Measurements from ENCODE around the gene C6orf89.

C6orf89 gene

DNA sequence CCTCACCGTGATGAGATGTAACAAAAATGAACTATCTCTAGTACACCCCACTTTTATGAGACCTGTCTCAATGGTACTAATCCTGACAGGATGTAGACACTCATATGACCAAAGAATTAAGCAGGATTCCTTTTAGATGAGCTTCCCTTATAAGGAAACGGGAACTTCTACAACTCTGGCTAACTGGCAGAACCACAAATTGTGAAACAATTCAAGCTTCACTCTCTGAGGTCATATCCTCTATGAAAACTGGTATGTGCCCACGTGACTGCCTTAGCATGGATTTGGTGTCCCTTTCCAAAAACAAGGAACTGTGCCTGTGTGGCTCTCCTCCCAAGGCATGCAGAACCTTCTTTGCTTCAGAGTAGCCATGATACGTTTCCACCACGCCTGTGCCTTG lies 32.4 kb upstream of the C6orf89 start:
- no peak for ATAC-seq

- ATAC-seq = no peak
Measured at GRCh38 chr6:36855750-36856149, 30.0 kb upstream of the C6orf89 start.

- no peak for ATAC-seq
Measured at GRCh38 chr6:36856277-36856676, 29.5 kb upstream of the C6orf89 start.

- no peak for ATAC-seq
Measured at GRCh38 chr6:36857325-36857724, 28.4 kb upstream of the C6orf89 start.

GRCh38 chr6:36858407-36858981 lies 27.3 kb upstream of the C6orf89 start:
- no peak for ATAC-seq

DNA sequence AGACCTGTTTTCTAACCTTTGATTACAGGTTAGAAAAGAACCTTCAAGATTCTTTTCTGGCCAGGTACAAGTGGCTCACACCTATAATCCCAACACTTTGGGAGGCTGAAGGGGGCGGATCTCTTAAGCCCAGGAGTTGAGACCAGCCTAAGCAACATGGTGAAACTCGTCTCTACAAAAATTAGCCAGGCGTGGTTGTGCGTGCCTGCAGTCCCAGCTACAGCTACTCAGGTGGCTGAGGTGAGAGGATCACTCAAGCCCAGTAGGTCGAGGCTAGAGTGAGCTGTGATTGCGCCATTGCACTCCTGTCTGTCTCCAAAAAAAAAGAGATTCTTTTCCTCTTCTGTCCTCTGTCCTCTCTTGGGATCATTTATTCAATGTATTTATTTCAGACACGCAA lies 25.6 kb upstream of the C6orf89 start:
- ATAC-seq = no peak

GRCh38 chr6:36862164-36862847 lies 23.4 kb upstream of the C6orf89 start:
- ATAC-seq = no peak

DNA sequence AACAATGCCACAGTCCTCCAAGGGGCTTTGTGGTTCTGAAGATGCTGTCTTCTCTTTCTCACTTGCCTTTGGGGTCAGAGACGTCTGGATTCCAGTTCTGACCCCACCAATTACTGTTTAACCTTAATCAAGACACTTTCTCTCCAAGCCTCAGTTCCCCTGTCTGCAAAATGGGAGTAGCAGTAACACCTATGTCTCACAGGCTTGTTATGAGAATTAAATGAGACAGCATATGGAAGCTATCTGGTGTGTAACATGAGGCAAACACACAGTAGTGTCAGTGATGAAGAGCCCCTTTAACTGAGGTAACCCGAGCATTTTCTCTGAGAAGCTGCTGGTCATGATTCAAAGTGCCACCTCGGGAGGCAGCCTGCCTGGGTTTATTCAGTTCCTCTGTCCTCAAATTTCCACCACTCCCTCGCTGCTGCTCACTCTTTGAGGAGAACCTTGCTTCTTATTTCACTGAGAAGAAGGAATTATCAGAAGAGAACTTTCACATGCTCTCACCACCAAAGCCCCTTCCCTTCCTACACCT lies 22.8 kb upstream of the C6orf89 start:
- ATAC-seq = no peak

DNA sequence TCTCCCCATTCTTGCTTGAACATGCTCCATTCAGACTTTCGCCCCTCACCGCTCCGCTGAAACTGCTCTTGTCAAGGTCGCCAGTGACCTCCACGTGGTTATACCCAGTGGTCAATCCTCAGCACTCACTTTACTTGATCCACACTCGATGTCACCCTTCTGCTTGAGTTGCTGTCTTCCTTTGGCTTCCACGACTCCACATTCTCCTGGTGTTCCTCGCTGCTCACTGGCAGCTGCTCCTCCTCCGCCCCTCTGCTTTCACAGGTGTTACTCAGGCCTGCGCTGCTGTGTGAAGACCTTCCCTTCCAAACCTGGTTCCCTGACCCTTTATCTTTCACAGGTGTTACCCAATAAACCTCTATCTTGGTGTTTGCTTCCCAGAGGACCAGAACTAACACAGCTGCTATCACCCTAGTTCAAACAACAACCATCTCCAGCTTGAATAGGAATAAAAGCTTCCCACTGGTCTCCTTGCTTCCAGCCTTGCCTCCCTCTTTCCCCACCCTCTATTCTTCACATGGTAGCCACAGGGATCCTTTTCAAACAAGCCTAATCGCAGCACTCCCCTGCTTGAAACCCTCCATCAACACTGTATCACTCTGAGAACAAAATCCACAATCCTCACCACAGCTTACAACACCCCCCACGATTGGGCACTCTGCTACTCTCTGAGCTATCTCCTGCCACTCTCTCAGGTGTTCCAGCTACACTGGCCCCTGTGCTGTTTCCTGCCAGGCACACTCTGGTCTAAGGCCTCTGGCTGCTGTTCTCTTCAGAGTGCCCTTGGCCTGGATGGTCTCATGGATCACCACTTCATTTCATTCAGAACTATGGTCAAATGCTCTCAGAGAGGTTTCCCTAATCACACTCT lies 21.8 kb upstream of the C6orf89 start:
- ATAC-seq = no peak

GRCh38 chr6:36865835-36866234 lies 19.9 kb upstream of the C6orf89 start:
- peak; percentile 86 to 90 for ATAC-seq

DNA sequence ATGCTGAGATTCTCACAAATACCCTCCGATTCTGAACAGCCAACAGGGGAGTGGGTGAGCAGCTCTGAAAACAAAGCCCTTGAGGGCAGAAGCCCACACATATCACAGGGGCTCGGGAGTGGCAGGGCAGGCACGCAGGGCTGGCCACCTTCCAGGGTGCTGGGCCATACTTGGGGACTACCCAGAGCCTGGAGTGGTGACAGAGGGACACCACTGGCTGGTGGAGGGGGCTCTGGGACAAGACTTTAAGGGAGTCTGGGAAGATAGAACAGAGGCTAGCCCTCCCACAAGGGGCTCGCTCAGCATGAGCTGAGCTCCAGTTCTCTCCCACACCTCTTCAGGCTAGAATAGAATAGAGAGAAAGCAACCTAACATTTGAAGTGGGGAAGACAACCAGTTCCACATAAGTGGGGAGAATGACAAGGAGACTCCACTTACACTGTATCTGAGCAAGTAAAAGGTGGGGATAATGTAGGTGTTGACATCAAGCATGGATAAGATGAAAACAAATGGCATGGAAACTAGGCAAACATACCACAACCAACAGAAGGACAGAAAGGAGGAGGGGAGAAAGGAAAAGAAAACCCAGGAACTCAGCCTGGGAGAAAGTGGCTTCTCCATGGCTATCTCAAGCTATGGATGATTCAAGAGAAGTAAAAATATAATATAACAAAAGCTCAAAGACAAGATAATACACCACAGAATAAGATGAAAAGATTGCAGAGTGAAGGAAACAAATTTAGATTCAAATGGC lies 18.1 kb upstream of the C6orf89 start:
- ATAC-seq = no peak

DNA sequence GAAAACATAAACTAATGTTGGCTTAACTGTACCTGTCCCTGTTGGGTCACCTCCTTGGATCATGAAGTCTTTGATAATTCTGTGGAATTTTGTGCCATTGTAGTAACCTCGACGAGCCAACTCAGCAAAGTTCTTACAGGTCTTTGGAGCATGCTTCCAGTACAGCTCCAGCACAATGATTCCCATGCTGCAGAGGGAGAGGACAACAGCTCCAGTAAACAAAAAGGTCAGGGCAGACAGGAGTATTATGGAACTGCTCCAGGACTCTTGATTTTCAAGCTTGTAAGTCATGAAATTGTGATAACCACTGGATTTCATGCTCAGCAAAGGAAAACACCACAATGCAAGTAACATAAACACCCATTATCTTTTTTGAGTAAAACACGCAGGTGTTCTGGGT lies 14.1 kb upstream of the C6orf89 start:
- no peak for ATAC-seq

- ATAC-seq = no peak
Measured at GRCh38 chr6:36873115-36873514, 12.6 kb upstream of the C6orf89 start.

GRCh38 chr6:36873612-36874442 lies 11.9 kb upstream of the C6orf89 start:
- no peak for ATAC-seq

DNA sequence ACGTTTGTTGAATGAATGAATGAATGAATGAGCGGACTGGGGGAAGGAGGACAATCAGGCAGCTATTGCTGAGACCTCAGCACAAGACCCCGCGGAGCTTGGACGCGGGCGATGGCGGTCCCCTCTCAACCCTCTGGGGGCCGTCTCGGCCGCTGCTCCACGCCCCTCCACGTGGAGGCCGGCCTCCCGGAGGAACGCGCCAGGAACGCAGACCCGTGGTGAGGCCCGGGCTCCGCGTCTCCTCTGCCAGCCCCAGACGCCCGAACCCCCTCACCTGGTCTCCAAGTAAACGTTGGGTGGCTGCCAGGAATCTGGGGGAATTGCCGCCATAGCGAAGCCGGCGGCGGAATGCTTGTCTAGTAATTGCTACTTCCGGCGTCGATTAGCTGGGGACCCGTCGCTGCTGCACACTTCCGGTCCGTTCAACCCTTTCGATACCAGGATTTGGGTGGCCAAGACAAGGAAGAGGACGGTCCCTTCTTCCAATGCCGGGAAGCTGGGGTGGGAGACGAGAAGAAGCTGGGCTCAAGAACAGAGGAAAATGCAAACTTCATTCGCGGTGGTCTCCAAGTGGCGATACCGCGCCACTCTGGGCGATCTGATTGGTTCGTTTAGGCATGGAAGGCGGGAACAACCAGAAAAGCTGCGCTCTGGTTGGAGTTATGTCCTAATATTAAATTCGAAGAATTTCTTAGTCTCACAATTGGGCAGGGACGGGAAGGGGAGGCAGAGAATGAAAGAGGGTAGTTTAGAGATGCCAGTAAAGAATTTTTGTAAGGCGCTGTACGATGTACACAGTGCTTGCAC lies 11.1 kb upstream of the C6orf89 start, which contains the start of gene PPIL1:
Gene PPIL1 (minus strand): TSS at position 361 of the 807 bp plus-strand sequence. CDS start 31 bp downstream, at position 330.
- ATAC-seq = peak; percentile 88 to 92

- no peak for ATAC-seq
Measured at GRCh38 chr6:36875250-36875633, 10.5 kb upstream of the C6orf89 start.

DNA sequence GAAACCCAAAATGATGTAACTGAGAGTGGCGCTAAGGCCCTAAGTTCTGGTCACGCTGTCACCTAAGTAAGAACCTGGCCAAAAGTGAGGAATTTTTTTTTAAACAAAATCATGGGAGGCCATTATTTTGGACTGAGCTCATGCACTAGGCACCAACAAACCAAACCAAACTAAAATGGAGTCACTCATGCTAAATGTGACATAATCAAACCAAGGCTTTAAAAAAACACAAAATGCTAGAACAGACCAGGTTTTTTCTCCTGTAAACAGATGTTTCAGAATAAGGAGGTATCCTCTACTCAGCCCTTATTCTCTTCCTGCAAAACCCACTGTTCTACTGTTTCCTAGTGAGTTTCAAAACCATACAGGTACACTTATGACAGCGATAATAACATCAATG lies 1.1 kb upstream of the C6orf89 start:
- ATAC-seq = no peak

- no peak for ATAC-seq
Measured at GRCh38 chr6:36886950-36887618, 1.3 kb downstream of the C6orf89 start.

GRCh38 chr6:36888115-36888643 lies 2.4 kb downstream of the C6orf89 start:
- ATAC-seq = no peak

Data from activated CD4-positive, CD25-positive, alpha-beta regulatory T cell treated with anti-CD3 and anti-CD28 coated beads, Interleukin-2, amount 50 U/mL, for 24 hours (primary cell).